ENCODE data around the gene VPS11.
"Not testable (repeated sequence)": the region's sequence is repeated elsewhere in the genome, so short reads cannot be mapped to it uniquely, and the experiment has no call there.

VPS11 gene

DNA sequence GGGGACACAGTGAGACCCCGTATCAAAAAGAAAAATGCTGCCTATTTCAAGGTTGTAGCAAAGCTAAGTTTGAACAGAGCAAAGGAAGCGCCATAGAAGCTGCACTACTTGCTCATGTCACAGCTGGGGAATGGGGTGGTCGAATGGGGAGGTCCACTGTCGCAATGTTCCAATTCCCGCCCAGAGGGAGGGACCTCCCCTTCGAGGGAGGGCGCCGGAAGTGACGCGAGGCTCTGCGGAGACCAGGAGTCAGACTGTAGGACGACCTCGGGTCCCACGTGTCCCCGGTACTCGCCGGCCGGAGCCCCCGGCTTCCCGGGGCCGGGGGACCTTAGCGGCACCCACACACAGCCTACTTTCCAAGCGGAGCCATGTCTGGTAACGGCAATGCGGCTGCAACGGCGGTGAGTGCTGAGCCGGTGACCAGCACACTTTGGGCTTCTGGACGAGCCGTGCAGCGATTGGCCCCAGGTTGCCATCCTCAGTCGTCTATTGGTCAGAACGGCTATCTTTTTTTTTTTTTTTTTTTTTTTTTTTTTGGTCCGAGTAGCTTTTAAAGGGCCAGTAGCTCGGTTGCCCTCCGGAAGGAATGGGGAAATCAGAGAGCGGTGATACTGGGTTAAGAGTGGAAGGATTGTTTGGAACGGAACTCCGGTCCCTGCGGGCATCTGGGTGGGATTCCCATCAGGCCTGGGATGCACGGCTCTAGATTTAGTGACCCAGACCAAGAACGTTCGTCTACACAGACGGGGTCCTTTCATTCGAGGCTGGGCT lies 17.2 kb downstream of the VPS11 start, which contains the start of gene HMBS:
HMBS (plus strand) TSS at position 219 of the 774 bp plus-strand sequence; CDS start at position 372, 153 bp downstream.
- DNase-seq = peak; percentile 100

DNA sequence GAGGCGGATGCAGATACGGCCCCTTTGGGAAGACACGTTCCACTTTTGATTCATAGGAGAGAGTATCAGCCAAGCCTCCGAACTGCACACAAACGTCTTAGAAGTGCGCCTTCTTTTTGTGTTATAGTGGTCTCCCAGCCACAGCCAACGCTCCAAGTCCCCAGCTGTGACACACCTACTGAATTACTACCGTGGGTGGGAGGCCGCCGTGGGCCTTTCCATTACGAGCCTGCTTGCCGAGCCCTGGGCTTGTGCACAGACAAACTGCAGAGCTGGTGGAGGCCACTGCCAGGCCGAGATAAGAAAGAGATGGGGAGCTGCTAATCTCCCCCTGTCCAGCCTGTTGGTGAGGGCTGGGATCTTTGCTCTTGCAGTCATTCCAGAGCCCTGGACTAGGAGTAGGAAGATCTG lies 17.8 kb downstream of the VPS11 start:
- DNase-seq = peak; percentile 68

GRCh38 chr11:119087123-119087522 lies 19.5 kb downstream of the VPS11 start:
- DNase-seq = peak; percentile 78

DNA sequence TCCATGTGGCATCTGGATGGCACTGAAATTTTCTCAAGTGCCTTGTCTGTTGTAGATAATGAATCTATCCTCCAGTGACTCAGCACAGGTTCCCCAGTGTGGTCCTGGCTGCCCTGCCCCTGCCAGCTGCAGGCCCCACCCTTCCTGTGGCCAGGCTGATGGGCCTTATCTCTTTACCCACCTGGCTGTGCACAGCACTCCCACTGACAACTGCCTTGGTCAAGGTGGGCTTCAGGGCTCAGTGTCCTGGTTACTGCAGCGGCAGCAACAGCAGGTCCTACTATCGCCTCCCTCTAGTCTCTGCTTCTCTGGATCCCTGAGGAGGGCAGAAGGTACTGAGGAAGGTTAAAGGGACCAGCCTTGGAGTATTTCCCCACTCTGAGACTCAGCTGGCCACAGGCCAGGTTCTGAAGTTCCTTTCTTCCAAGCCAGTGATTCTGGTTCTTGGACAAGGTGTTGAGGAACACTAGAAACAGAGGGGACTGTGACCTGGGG lies 20.2 kb downstream of the VPS11 start:
- peak; percentile 98 for DNase-seq

- DNase-seq = no peak
Observed at GRCh38 chr11:119088406-119088805, 20.8 kb downstream of the VPS11 start.

DNA sequence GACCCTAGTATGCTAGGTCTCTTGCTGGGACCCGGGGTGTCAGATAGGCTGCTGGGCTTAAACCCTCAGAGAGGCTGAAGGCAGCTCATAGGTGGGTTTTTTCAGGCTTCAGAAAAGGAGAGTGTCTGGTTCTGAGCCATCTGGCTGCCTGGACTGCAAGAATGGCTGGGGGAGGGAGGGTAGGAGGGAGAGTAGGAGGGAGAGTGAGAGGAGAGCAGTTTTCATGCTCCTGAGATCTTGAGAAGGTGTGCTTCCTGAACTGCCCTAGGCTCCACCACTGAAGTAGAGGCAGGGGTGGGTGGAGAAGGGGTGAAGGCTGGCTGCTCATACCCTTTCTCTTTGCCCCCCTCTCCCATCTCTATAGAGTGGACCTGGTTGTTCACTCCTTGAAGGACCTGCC lies 21.7 kb downstream of the VPS11 start:
- DNase-seq = no peak

DNA sequence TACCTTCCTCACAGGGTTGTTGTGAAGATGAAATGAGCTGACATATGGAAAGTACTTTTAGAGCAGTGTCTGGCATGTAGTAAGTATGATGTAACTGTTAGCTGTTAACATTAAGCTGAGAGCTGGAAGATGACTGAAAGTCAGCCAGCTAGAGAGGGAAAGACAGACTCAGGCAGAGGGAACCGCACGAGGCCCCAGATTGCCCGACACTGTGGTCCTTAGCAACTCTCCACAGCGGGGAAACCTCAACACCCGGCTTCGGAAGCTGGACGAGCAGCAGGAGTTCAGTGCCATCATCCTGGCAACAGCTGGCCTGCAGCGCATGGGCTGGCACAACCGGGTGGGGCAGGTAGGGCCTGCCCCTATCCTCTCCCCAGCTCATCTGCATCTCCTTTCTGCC lies 23.6 kb downstream of the VPS11 start:
- DNase-seq = no peak

GRCh38 chr11:119091966-119092879 lies 24.6 kb downstream of the VPS11 start:
- DNase-seq = peak; percentile 53

- DNase-seq = no peak
Observed at GRCh38 chr11:119092880-119093842, 25.5 kb downstream of the VPS11 start.

- DNase-seq = no peak
Observed at GRCh38 chr11:119093942-119094815, 26.6 kb downstream of the VPS11 start.

DNA sequence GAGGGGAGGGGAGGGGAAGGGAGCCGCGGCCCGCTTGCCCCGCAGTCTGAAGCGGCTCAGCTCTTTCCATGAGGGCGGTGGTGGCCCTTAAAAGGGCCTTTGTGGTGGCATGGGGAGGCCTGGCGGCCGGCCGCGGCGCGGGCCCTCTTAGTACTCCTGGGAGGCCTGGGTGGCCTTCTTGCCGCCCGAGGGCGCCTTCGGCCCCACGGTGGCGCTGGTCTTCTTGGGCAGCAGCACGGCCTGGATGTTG lies 27.1 kb downstream of the VPS11 start:
- peak; percentile 76 for DNase-seq

GRCh38 chr11:119095066-119095880 lies 27.7 kb downstream of the VPS11 start:
- DNase-seq = peak; percentile 100

DNA sequence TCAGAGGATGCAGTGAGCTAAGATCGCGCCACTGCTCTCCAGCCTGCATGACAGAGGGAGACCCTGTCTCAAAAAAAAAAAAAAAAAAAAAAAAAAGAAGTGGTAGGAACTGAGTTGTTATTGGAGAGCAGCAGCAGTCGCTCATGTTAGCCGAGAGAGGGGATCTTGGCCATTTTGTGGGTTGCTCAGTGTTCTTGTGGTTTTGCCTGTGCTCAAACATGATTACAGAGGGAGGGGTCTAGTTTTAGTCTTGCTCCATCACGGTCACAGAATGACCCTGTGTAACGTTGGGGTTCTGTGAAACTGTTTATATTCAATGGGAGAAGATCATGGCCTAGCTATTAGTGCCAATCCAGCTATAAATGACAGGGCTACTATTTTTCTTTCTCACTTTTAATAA lies 32.1 kb downstream of the VPS11 start:
- DNase-seq = no peak

GRCh38 chr11:119100246-119100970 lies 32.8 kb downstream of the VPS11 start:
- DNase-seq = peak; percentile 83

- DNase-seq = peak; percentile 51
Observed at GRCh38 chr11:119100994-119101758, 33.6 kb downstream of the VPS11 start.

GRCh38 chr11:119101759-119102423 lies 34.3 kb downstream of the VPS11 start, which contains the start of gene DPAGT1:
TSS of gene DPAGT1 (minus strand) at chr11:119101853. CDS start at chr11:119101655, 198 bp downstream.
- peak; percentile 100 for DNase-seq

DNA sequence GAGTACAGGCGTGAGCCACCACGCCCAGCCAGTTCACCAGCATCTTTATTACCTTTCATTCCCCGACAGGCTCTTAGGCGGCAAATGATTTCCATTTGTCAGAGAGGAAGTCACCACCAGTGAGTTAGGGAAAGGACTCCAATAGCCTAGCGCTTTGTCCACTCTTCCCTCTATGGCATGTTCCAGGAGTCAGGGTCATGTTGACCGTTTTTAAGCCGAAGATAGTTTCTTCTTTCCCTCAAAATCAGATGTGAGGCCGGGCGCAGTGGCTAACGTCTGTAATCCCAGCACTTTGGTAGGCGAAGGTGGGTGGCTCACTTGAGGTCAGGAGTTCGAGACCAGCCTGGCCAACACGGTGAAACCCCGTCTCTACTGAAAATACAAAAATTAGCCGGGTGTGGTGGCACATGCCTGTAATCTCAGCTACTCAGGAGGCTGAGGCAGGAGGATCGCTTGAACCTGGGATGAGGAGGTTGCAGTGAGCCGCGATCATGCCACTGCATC lies 35.6 kb downstream of the VPS11 start:
- not testable (repeated sequence) for DNase-seq

GRCh38 chr11:119103793-119104192 lies 36.2 kb downstream of the VPS11 start:
- DNase-seq = peak; percentile 50
